AG09309 (cell line): ENCODE data around the gene RUNX2.

Experiments used
- DNase-seq: peaks from one replicate; pipeline ENCODE4 v3.0.0-alpha.2; 2010; ENCODE audit warnings: low read depth
- H3K4me3 ChIP-seq: 2 replicates; pipeline ENCODE4 v1.5.1; 2011; ENCODE audit warnings: mild to moderate bottlenecking, low read depth, low read length, moderate library complexity; ENCODE audit not compliant: control insufficient read depth
- CTCF ChIP-seq: IDR thresholded peaks from 2 replicates; pipeline ENCODE4 v1.5.1; 2011; ENCODE audit warnings: mild to moderate bottlenecking, low read depth, low read length, inconsistent platforms; ENCODE audit not compliant: insufficient read depth, control insufficient read depth; ENCODE audit errors: missing control alignments

The RUNX2 gene

GRCh38 chr6:45417436-45417835 lies 89.3 kb downstream of the RUNX2 start:
- DNase-seq, result no peak
- no peak overlapping the region for H3K4me3 ChIP-seq
- no peak for TF ChIP-seq CTCF

- peak; percentile 38 for TF ChIP-seq CTCF
- H3K4me3 ChIP-seq, result peak overlapping the region; percentile 69
- DNase-seq, result no peak
Observed at GRCh38 chr6:45419571-45420082, 91.5 kb downstream of the RUNX2 start.

- peak overlapping the region; percentile 69 for H3K4me3 ChIP-seq
- DNase-seq, result no peak
Observed at GRCh38 chr6:45420083-45420908, 92.2 kb downstream of the RUNX2 start.

GRCh38 chr6:45420909-45421708 lies 93.0 kb downstream of the RUNX2 start:
- DNase-seq, result no peak
- no peak for TF ChIP-seq CTCF
- H3K4me3 ChIP-seq, result peak overlapping the region; percentile 69

More at GRCh38 chr6:45420083-45420908, 92.2 kb downstream of the RUNX2 start:
- TF ChIP-seq CTCF, result no peak

GRCh38 chr6:45421709-45422502 lies 93.8 kb downstream of the RUNX2 start:
- DNase-seq, result no peak
- peak; percentile 36 for TF ChIP-seq CTCF
- peak overlapping the region; percentile 69 for H3K4me3 ChIP-seq
